WTC11 (cell line): ENCODE measurements around the gene WDR12. TPM values are rescaled to one million over a fixed set of nuclear protein-coding genes. Genes with fewer than 3 reads are reported as not detected.

Experiments used
- ATAC-seq: fragments of 200-7000 bp; cut with Tn5 transposase; 2 replicates; pipeline ENCODE4 v1.10.0; 2021; ENCODE audit warnings: mild to moderate bottlenecking, moderate library complexity
- CTCF ChIA-PET: fragments of 300-600 bp; sonication (Branson Sonifier 250); formaldehyde crosslinking; loops from one replicate; lab custom pipeline; 2021; ENCODE audit warnings: antibody characterized with exemption; lab: Charles Lee
- POLR2A ChIA-PET: fragments of 350-600 bp; sonication (Branson Sonifier 250); formaldehyde crosslinking; loops from one replicate; lab custom pipeline; 2021; ENCODE audit warnings: antibody characterized with exemption; lab: Charles Lee
- DNase-seq: peaks from one replicate; pipeline ENCODE4 v3.0.0; 2021; ENCODE audit warnings: low spot score
- H3K27ac Mint-ChIP-seq: 2 replicates; pipeline ENCODE4 v1.8.0; 2021; ENCODE audit warnings: mixed read lengths
- H3K27me3 Mint-ChIP-seq: 2 replicates; pipeline ENCODE4 v1.8.0; 2021; ENCODE audit warnings: low read depth, mild to moderate bottlenecking, moderate library complexity, mixed read lengths
- H3K36me3 Mint-ChIP-seq: 2 replicates; pipeline ENCODE4 v1.8.0; 2021; ENCODE audit warnings: mixed read lengths
- H3K4me1 Mint-ChIP-seq: 2 replicates; pipeline ENCODE4 v1.8.0; 2022; ENCODE audit warnings: mixed read lengths
- H3K4me3 Mint-ChIP-seq: 2 replicates; pipeline ENCODE4 v1.8.0; 2021; ENCODE audit warnings: mild to moderate bottlenecking, moderate library complexity, mixed read lengths
- H3K9me3 Mint-ChIP-seq: 2 replicates; pipeline ENCODE4 v1.8.0; 2021; ENCODE audit warnings: mixed read lengths
- ATF1 ChIP-seq: sonication (generic); formaldehyde crosslinking; IDR thresholded peaks from 2 replicates; pipeline ENCODE4 v1.8.1; 2023; ENCODE audit warnings: mild to moderate bottlenecking, moderate library complexity, missing genetic modification reagents
- FOXK1 ChIP-seq: sonication (generic); formaldehyde crosslinking; IDR thresholded peaks from 2 replicates; pipeline ENCODE4 v1.8.0; 2022; ENCODE audit warnings: mild to moderate bottlenecking, moderate library complexity, missing genetic modification reagents
- KAT7 ChIP-seq: sonication (generic); formaldehyde crosslinking; IDR thresholded peaks from 2 replicates; pipeline ENCODE4 v1.8.1; 2023; ENCODE audit warnings: missing genetic modification reagents, mild to moderate bottlenecking, borderline replicate concordance
- NFATC4 ChIP-seq: fragments of 250-450 bp; sonication (Bioruptor Pico); IDR thresholded peaks from 2 replicates; pipeline ENCODE4 v1.9.0; 2021; ENCODE audit warnings: mild to moderate bottlenecking
- NR1H2 ChIP-seq: sonication (generic); formaldehyde crosslinking; IDR thresholded peaks from 2 replicates; pipeline ENCODE4 v1.9.0; 2021; ENCODE audit warnings: mild to moderate bottlenecking, moderate library complexity, missing genetic modification reagents
- SMAD3 ChIP-seq: sonication (generic); formaldehyde crosslinking; IDR thresholded peaks from 2 replicates; pipeline ENCODE4 v1.8.0; 2022; ENCODE audit warnings: missing genetic modification reagents, mild to moderate bottlenecking, borderline replicate concordance
- ZBTB21 ChIP-seq: sonication (generic); formaldehyde crosslinking; IDR thresholded peaks from 2 replicates; pipeline ENCODE4 v1.8.1; 2023; ENCODE audit warnings: mild to moderate bottlenecking, missing genetic modification reagents, borderline replicate concordance
- ZNF138 ChIP-seq: sonication (generic); formaldehyde crosslinking; conservative IDR thresholded peaks from 2 replicates; pipeline ENCODE4 v1.8.1; 2022; ENCODE audit warnings: mild to moderate bottlenecking, moderate library complexity, missing genetic modification reagents
- ZNF232 ChIP-seq: sonication (generic); formaldehyde crosslinking; IDR thresholded peaks from 2 replicates; pipeline ENCODE4 v1.8.0; 2022; ENCODE audit warnings: mild to moderate bottlenecking, missing genetic modification reagents
- ZNF423 ChIP-seq: fragments of 250-450 bp; sonication (Bioruptor Pico); IDR thresholded peaks from 2 replicates; pipeline ENCODE4 v2.1.2; 2022; ENCODE audit warnings: mild to moderate bottlenecking, moderate library complexity
- total RNA-seq: library from RNA; stranded (reverse); gene quantifications from 3 replicates; pipeline ENCODE4 v1.2.3, GENCODE V29; 2021
- TF ChIP-seq, protein P1 (sequence below): fragments of 250-450 bp; sonication (Bioruptor Pico); conservative IDR thresholded peaks from 2 replicates; pipeline ENCODE4 v1.9.0; 2021; ENCODE audit warnings: mild to moderate bottlenecking
- TF ChIP-seq, protein P2 (sequence below): fragments of 200-600 bp; IDR thresholded peaks from 2 replicates; pipeline ENCODE4 v1.8.0; 2022; ENCODE audit warnings: antibody characterized with exemption
- TF ChIP-seq, protein P3 (sequence below): sonication (generic); formaldehyde crosslinking; IDR thresholded peaks from 2 replicates; pipeline ENCODE4 v1.8.1; 2023; ENCODE audit warnings: mild to moderate bottlenecking, missing genetic modification reagents
- TF ChIP-seq, protein P4 (sequence below): sonication (generic); formaldehyde crosslinking; IDR thresholded peaks from 2 replicates; pipeline ENCODE4 v1.8.1; 2022; ENCODE audit warnings: missing genetic modification reagents, borderline replicate concordance
- TF ChIP-seq, protein P5 (sequence below): fragments of 250-450 bp; sonication (Bioruptor Pico); IDR thresholded peaks from 2 replicates; pipeline ENCODE4 v1.9.0; 2021; ENCODE audit warnings: mild to moderate bottlenecking
- TF ChIP-seq, protein P6 (sequence below): sonication (generic); formaldehyde crosslinking; IDR thresholded peaks from 2 replicates; pipeline ENCODE4 v1.8.0; 2022; ENCODE audit warnings: mild to moderate bottlenecking, missing genetic modification reagents
- TF ChIP-seq, protein P7 (sequence below): sonication (generic); formaldehyde crosslinking; IDR thresholded peaks from 2 replicates; pipeline ENCODE4 v1.8.1; 2022; ENCODE audit warnings: low read depth, missing genetic modification reagents, borderline replicate concordance
- TF ChIP-seq, protein P8 (sequence below): fragments of 250-450 bp; sonication (Bioruptor Pico); IDR thresholded peaks from 2 replicates; pipeline ENCODE4 v2.1.2; 2022; ENCODE audit warnings: mild to moderate bottlenecking, moderate library complexity
- TF ChIP-seq, protein P9 (sequence below): sonication (generic); formaldehyde crosslinking; IDR thresholded peaks from 2 replicates; pipeline ENCODE4 v1.8.0; 2022; ENCODE audit warnings: mild to moderate bottlenecking, missing genetic modification reagents

The WDR12 gene
- total RNA-seq, 1 experiment from 2014 or later: 144 TPM

DNA sequence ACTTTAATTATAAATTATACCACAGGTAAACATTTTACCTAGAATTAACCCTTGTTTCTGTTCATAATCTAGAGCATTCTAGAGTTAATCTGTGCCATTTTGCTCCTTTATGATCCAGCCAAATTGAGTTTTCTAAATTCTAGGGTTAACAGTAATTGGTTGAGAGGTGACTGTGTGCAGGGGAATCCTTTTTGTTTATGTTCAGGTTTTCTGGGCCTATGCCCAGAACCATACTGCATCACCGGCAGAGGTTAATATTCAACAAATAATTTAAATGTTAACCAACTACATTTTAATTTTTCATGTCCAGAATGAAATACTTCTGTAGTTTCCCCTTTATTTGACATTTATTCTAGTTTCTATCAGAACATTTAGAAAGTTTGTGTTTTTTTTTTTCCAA is 32.9 kb upstream of the WDR12 start (continued):
- TF ChIP-seq, protein P1, sequence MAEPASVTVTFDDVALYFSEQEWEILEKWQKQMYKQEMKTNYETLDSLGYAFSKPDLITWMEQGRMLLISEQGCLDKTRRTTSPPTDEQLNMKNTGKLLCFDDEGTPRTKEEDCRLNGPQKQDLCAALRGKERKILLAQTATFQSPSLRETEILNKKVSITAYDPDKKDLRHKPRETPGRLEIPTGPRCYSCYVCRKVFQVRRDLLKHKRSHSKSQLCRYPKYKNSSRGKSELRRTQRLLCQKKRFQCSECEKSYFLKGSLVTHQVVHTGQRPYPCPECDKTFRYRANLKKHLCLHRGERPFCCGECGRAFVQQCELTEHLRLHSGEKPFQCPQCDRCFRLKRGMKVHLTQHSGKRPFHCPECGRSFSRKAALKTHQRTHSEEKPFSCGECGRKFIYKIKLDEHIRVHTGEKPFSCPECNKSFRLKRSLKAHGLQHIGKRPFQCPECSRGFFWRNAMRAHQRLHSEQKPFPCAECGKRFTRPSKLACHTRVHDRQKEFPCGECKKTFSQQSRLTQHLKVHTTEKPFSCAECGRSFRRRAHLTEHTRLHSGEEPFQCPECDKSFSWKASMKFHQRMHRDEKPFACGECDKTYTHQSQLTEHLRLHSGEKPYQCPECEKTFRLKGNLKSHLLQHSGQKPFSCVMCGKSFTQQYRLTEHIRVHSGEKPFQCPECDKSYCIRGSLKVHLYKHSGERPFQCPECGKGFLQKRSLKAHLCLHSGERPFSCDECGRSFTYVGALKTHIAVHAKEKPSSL (CRISPR knock-in tag): no peak
- TF ChIP-seq, protein P2, sequence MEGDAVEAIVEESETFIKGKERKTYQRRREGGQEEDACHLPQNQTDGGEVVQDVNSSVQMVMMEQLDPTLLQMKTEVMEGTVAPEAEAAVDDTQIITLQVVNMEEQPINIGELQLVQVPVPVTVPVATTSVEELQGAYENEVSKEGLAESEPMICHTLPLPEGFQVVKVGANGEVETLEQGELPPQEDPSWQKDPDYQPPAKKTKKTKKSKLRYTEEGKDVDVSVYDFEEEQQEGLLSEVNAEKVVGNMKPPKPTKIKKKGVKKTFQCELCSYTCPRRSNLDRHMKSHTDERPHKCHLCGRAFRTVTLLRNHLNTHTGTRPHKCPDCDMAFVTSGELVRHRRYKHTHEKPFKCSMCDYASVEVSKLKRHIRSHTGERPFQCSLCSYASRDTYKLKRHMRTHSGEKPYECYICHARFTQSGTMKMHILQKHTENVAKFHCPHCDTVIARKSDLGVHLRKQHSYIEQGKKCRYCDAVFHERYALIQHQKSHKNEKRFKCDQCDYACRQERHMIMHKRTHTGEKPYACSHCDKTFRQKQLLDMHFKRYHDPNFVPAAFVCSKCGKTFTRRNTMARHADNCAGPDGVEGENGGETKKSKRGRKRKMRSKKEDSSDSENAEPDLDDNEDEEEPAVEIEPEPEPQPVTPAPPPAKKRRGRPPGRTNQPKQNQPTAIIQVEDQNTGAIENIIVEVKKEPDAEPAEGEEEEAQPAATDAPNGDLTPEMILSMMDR: no peak
- TF ChIP-seq NFATC4 (CRISPR knock-in tag) (no peak), SMAD3 (no peak), ZBTB21 (CRISPR knock-in tag) (no peak)

DNA sequence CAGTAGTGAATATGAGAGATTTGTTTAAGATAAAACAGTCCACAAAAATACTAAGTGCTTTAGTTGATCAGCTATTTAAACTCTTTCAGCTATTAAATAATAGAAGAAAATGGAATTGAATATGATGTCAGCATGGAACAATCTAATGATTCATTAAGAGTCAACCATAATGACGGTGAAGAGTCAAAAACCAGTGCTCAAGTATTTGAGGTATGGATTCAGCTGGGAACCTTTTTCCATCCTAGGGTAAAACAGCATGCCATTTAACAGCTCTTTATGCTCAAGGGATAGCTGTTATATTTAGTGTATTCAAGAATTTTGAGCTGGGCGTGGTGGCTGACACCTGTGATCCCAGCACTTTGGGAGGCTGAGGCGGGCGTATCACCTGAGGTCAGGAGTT is 30.3 kb upstream of the WDR12 start:
- ATAC-seq: no peak
- Mint-ChIP-seq H3K4me3 (no peak overlapping the region), H3K4me1 (no peaks in the 10 kb centered on the region), H3K27me3 (no peaks in the 10 kb centered on the region), H3K9me3 (peaks cover 22% of the 10 kb centered on the region), H3K27ac (no peak overlapping the region), H3K36me3 (peaks cover 17% of the 10 kb centered on the region)
- CTCF ChIA-PET: no interaction called here
- DNase-seq: no peak
- POLR2A ChIA-PET: no interaction called here
- TF ChIP-seq, protein P3, sequence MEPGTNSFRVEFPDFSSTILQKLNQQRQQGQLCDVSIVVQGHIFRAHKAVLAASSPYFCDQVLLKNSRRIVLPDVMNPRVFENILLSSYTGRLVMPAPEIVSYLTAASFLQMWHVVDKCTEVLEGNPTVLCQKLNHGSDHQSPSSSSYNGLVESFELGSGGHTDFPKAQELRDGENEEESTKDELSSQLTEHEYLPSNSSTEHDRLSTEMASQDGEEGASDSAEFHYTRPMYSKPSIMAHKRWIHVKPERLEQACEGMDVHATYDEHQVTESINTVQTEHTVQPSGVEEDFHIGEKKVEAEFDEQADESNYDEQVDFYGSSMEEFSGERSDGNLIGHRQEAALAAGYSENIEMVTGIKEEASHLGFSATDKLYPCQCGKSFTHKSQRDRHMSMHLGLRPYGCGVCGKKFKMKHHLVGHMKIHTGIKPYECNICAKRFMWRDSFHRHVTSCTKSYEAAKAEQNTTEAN (CRISPR knock-in tag): no peak
- TF ChIP-seq, protein P4, sequence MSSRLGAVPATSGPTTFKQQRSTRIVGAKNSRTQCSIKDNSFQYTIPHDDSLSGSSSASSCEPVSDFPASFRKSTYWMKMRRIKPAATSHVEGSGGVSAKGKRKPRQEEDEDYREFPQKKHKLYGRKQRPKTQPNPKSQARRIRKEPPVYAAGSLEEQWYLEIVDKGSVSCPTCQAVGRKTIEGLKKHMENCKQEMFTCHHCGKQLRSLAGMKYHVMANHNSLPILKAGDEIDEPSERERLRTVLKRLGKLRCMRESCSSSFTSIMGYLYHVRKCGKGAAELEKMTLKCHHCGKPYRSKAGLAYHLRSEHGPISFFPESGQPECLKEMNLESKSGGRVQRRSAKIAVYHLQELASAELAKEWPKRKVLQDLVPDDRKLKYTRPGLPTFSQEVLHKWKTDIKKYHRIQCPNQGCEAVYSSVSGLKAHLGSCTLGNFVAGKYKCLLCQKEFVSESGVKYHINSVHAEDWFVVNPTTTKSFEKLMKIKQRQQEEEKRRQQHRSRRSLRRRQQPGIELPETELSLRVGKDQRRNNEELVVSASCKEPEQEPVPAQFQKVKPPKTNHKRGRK (CRISPR knock-in tag): no peak
- TF ChIP-seq NR1H2 (CRISPR knock-in tag) (no peak), ATF1 (CRISPR knock-in tag) (no peak), ZNF232 (CRISPR knock-in tag) (no peak), ZNF138 (CRISPR knock-in tag) (no peak), KAT7 (no peak), ZNF423 (CRISPR knock-in tag) (no peak), FOXK1 (CRISPR knock-in tag) (no peak)
- TF ChIP-seq, protein P5, sequence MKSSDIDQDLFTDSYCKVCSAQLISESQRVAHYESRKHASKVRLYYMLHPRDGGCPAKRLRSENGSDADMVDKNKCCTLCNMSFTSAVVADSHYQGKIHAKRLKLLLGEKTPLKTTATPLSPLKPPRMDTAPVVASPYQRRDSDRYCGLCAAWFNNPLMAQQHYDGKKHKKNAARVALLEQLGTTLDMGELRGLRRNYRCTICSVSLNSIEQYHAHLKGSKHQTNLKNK (CRISPR knock-in tag): no peak
- TF ChIP-seq, protein P6, sequence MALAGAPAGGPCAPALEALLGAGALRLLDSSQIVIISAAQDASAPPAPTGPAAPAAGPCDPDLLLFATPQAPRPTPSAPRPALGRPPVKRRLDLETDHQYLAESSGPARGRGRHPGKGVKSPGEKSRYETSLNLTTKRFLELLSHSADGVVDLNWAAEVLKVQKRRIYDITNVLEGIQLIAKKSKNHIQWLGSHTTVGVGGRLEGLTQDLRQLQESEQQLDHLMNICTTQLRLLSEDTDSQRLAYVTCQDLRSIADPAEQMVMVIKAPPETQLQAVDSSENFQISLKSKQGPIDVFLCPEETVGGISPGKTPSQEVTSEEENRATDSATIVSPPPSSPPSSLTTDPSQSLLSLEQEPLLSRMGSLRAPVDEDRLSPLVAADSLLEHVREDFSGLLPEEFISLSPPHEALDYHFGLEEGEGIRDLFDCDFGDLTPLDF (CRISPR knock-in tag): no peak
- TF ChIP-seq, protein P7, sequence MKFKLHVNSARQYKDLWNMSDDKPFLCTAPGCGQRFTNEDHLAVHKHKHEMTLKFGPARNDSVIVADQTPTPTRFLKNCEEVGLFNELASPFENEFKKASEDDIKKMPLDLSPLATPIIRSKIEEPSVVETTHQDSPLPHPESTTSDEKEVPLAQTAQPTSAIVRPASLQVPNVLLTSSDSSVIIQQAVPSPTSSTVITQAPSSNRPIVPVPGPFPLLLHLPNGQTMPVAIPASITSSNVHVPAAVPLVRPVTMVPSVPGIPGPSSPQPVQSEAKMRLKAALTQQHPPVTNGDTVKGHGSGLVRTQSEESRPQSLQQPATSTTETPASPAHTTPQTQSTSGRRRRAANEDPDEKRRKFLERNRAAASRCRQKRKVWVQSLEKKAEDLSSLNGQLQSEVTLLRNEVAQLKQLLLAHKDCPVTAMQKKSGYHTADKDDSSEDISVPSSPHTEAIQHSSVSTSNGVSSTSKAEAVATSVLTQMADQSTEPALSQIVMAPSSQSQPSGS (CRISPR knock-in tag): no peak
- TF ChIP-seq, protein P8, sequence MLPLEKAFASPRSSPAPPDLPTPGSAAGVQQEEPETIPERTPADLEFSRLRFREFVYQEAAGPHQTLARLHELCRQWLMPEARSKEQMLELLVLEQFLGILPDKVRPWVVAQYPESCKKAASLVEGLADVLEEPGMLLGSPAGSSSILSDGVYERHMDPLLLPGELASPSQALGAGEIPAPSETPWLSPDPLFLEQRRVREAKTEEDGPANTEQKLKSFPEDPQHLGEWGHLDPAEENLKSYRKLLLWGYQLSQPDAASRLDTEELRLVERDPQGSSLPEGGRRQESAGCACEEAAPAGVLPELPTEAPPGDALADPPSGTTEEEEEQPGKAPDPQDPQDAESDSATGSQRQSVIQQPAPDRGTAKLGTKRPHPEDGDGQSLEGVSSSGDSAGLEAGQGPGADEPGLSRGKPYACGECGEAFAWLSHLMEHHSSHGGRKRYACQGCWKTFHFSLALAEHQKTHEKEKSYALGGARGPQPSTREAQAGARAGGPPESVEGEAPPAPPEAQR (CRISPR knock-in tag): no peak
- TF ChIP-seq, protein P9, sequence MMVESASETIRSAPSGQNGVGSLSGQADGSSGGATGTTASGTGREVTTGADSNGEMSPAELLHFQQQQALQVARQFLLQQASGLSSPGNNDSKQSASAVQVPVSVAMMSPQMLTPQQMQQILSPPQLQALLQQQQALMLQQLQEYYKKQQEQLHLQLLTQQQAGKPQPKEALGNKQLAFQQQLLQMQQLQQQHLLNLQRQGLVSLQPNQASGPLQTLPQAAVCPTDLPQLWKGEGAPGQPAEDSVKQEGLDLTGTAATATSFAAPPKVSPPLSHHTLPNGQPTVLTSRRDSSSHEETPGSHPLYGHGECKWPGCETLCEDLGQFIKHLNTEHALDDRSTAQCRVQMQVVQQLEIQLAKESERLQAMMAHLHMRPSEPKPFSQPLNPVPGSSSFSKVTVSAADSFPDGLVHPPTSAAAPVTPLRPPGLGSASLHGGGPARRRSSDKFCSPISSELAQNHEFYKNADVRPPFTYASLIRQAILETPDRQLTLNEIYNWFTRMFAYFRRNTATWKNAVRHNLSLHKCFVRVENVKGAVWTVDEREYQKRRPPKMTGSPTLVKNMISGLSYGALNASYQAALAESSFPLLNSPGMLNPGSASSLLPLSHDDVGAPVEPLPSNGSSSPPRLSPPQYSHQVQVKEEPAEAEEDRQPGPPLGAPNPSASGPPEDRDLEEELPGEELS (CRISPR knock-in tag): no peak
